OCI-M1 (cell line): ENCODE data around the gene HDAC4.

Experiments
- DNase-seq: peaks from one replicate; lab custom pipeline; 2025; lab: John Stamatoyannopoulos, UW

The HDAC4 gene

DNA sequence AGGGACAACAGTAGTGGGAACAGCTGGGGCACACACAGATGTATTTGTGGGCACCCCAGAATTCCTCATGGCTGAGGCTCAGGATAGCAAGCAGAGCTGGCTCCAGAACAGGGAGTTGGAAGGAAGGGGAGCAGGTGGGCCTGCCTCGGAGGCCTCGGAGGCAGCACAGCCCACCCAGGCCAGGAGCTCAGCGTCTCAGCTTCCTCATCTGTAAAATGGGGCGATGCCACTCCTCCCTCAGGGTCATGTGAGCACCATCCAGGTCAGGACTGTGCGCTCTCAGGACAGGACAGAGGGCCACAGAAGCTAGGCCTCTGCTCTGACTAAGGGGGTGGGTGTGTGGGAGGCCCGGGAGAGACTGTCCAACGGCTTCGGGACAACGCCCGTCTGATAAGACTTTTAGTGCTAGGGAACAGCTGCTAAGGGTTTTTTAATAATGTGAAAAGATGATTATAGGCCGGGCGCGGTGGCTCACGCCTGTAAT is 106.2 kb downstream of the HDAC4 start:
- peak; percentile 70 for DNase-seq

DNA sequence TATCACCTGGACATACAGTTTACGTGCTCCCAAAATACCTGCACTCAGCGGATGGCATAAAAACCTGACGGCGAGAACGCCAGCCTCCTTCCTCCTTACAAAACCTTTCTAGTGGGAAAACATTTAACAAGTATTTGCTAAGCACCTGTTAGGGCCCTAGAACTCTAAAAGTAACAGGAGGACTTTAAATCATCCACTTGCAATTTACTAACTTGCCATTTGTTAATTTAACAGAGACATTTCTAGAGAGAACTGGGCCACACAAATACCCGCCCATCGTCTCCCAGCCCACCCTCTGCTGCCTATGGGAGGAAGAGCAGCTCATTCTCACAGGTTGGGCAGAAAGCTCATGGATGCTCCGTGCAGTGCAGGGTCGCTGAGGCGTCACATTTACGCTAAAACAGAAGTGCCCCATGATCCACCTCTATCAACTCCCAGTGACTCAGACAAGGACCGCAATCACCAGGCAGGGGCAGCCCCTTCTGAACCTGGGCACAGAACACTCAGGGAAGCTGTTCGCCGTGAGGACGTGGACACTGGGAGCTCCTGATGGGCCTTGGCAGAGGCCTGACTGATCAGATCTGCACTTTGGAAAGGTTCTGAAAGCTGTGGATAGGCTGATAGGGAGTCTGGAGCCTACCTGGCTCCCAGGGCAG is 106.9 kb downstream of the HDAC4 start:
- DNase-seq: no peak

DNA sequence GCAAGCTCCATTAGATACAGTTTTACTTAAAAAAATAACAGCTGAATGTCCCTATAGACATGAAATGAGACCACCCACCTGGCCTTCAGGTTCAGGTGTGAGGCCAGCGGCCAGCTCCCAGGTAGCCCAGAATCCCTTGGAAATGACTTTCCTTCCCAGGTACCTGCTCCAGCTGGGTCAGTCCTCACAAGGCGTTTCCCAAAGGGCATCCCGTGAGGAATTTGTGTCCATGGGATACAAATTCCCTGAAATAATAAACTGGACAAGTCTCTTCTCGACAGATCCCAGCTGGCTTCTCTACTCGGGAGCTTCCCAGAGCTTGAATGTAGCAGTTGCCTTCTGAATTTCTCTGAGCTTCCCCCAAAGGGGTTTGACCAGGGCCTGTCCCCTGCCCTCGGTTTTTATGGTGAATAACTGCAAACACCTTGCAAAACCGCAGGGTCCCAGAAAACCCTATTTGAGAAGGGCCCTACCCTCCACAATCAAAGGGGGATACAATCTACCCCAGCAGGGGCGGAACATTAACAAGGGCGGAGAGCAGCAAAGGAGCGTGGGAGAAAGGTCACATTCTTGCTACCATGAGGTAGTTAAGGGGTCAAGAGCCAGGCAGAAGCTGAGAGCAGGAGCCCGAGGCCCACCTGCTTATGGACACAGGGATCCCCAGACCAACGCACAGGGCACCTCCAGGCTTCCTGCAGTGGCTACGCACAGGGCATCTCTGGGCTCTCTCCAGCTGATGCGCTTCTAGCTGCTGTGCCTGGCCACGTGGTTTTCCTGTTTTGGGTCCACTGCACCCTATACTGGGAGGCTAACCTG is 107.7 kb downstream of the HDAC4 start:
- DNase-seq: no peak

- no peak for DNase-seq
These were observed 108.3 kb downstream of the HDAC4 start for GRCh38 chr2:239292531-239292930.

GRCh38 chr2:239291475-239292350 is 109.1 kb downstream of the HDAC4 start:
- no peak for DNase-seq

GRCh38 chr2:239290618-239291474 is 110.0 kb downstream of the HDAC4 start:
- no peak for DNase-seq

DNA sequence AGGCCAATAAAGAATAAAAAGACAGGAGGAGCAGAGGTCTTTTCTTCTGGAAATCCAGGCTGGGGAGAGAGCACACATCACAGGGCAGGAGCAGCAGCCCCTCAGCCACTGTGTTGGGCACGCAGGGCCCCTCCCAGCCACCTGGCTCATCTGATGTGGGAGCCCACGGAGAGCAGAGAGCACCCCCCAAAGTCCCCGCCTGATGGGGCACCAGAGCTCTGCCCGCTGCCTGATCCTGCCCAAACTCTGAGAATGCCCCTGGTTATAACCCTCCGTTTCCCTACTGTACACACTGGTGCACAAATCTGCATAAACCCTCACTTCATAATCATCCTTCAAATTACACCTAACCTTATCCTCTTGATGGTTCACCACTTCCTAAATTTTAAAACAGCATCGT is 111.3 kb downstream of the HDAC4 start:
- DNase-seq: no peak

DNA sequence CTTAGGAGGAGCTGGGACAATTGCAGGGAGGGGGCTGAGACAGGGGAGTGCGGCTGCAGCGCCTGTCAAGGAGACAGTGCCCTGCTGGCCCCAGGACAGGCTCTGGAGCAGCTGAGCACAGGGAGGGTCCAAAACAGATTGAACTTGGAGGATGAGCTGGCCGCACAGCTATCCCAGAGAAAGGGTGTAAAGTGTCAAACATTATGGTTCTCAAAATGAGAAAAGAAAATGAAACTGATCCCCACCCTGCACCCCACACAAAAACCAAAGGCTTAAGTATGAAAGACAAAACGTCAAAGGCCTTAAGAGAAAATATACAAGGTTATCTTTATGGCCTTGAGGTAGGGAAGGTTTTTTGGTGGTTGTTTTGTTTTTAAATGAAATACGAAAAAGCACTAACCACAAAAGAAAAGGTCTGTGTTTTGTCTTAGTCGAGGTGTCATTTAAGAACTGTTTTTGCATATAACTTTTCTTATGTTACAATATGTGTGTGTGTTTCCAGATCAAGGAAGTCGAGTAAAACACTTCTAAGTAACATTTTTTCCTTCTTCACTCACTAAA is 111.8 kb downstream of the HDAC4 start:
- peak; percentile 58 for DNase-seq

DNA sequence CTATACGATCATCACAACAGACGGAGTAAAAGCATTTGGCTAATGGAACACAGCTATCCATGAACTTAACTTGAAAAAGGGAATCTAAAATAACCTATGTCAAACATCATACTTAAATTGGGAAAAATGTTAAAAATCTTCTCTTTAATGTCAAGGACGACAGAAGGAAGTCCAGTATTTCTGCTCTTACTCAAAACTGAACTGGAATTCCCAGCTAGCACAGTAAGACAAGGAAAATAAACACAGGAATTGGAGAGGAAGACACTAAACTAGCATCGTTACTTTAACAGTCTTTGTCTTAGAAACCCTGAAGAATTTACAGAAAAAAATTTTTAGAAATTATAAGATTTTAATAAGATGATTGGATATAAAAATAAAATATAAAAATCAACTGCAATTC is 112.6 kb downstream of the HDAC4 start:
- no peak for DNase-seq

DNA sequence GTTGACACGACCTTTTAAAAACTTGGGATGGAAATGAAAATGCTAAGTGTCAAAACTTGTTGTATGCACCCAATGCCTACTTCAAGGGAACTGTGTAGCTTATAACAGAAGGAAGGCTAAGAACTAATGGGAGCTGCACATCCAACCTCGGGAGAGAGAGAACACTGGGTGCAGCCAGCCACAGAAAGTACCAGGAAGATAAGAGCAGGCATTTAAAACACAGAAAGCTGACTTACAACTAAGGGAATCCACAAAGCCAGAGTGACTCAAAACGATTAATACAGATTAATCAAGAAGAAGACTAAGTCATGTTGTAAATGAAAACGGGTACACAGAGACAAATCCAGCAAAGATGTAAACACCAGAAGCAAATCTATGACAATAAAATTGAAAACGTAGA is 113.4 kb downstream of the HDAC4 start:
- peak; percentile 4 for DNase-seq

DNA sequence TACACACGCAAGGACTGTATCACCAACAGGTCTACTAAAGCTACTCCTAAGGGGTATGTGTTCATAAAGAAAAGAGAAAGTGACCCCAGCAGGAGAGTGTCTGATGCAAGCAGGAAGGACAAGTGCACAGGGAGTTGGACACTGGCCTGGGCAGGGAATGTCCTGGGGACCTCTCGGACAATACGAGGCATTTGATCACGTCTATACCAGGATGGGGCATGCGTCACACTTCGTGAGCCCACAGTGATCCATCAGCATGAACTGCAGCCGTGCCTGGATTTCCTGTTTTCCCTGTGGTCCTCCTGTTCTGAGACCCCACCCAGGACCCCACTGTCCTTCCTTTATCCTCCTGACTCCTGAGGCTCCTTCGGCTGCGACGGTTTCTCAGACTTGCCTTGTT is 113.9 kb downstream of the HDAC4 start:
- DNase-seq: no peak

GRCh38 chr2:239285932-239286230 is 114.9 kb downstream of the HDAC4 start:
- DNase-seq: no peak

DNA sequence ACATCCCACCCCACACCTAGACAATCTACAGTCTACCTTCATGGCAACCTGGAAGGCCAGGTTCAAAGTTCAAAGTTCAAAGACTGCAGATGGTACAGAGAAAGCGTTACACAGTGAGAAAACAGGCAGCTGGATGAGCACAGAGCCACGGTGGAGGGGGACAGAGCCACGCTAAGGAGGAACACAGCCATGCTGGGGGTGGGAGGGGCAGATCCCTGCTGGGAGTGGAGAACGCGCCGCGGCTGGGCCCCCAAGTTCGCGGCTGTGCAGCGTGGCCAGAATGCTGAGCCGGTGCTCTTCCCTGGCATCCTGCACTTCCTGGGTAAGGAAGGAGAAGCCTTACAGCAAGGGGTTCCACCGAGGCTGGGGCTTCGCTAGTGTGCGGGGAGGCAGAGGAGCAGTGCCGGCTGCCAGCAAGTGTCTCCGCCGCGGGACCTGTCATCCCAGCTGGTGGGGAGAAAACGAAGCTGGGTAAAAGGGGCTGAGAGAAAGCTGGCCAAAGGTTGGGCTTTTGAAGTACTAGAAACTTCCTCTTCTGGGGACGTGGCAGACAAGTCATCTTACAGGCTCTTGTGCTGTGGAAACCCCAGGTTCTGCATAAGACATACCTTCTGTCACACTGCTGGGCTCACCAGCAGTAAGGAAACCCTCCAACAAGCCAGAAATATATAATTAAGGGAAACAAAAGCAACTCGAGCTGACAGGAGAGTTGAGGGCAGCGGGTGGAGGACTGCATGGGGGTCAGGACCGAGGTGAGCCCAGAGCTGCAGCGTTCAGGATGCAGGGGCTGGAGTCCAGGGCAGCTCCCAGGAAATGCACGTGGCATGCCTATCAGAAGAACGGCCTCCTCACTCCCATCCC is 115.5 kb downstream of the HDAC4 start:
- peak; percentile 34 for DNase-seq

DNA sequence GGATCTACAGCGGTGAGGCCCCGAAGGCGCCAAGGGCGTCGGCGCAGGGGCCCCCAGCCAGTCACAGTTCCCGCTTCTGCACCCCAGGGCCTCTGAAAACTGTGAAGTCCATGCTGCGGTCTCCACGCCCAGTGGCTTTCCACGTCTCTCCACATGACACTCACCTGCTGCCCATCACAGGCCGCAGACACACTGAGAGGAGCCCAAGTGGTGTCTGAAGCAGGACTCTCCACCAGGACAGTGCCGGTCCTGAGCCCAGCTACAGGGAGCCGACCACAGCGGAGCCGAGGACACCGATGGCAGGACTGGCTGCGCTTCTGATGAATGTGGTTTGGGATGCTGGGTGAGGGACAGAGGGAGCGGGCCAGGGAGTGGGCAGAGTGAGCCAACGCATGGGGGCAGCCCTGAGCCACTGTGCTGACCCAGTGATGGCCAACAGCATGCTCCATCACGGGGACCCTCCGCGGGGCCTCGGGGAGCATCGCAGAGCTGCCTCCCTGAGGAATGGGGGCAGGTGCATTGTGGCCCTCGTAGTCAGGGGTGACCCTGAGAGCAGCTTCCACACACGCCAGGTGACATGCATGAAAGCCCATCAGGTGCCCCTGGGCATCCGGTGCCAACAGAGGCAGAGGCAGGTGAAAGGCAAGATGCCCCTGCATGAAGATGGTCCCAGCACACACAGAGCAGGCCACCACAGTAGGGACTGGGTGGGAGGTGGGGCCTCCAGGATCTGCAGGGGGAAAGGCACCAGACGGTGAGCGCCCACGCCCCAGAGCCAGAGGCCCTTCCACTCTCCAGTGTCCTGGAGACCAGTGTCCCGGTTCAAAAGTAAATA is 116.6 kb downstream of the HDAC4 start:
- DNase-seq: no peak

GRCh38 chr2:239283288-239283945 is 117.4 kb downstream of the HDAC4 start:
- DNase-seq: no peak

DNA sequence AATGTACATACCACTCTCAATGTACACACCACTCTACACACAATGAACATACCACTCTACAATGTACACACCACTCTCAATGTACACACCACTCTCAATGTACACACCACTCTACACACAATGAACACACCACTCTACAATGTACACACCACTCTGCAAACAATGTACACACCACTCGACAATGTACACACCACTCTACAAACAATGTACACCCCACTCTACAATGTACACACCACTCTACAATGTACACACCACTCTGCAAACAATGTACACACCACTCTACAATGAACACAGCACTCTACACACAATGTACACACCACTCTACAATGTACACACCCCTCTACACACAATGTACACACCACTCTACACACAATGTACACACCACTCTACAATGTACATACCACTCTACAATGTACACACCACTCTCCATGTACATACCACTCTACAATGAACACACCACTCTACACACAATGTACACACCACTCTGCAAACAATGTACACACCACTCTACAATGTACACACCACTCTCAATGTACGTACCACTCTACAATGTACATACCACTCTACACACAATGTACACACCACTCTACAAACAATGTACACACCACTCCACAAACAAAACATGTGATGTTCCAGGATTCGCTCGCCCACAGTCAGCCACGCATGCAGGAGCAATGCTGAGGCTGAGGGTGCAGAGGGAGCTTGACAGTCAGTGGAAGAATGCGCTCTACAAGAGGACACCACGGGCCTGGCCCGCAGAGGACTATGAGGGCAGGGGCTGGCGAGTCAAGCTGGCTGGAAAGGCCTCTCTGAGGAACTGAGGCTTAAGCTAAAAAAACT is 118.2 kb downstream of the HDAC4 start:
- DNase-seq: no peak

GRCh38 chr2:239280296-239281017 is 120.4 kb downstream of the HDAC4 start:
- peak; percentile 80 for DNase-seq
